ENCODE results near the gene REX1BD. TPM values are rescaled to one million over a fixed set of nuclear protein-coding genes. Genes with fewer than 3 reads are reported as not detected.
"Not testable (repeated sequence)": the region's sequence is repeated elsewhere in the genome, so short reads cannot be mapped to it uniquely, and the experiment has no call there.

Gene REX1BD
- polyA plus RNA-seq, 4 donors: 17.4 to 50.8 (median 21.9) TPM

DNA sequence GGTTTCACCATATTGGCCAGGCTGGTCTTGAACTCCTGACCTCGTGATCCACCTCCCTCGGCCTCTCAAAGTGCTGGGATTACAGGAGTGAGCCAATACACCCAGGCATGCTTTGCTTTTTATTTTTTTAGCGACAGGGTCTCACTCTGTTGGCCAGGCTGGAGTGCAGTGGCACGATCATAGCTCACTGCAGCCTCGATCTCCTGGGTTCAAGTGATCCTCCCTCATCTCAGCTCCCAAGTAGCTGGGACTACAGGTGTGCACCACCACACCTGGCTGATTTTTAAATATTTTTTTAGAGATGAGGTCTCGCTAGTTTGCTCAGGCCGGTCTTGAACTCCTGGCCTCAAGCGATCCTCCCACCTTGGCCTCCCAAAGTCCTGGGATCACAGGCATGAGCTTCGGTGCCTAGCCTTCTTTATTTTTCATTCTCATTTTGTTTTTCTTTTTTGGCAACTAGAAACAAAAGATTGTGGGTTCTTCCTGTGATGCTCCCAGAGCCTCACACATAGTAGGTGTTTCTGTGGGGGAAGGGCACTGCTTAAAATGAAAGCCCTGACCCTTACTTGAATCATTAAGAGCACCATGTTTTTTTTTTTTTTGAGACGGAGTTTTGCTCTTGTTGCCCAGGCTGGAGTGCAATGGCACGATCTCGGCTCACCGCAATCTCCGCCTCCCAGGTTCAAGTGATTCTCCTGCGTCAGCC is 12.2 kb downstream of the REX1BD start:
- DNase-seq (ENCODE audit: low read depth in 4 of 4, low spot score in 3 of 4): not testable (repeated sequence)

DNA sequence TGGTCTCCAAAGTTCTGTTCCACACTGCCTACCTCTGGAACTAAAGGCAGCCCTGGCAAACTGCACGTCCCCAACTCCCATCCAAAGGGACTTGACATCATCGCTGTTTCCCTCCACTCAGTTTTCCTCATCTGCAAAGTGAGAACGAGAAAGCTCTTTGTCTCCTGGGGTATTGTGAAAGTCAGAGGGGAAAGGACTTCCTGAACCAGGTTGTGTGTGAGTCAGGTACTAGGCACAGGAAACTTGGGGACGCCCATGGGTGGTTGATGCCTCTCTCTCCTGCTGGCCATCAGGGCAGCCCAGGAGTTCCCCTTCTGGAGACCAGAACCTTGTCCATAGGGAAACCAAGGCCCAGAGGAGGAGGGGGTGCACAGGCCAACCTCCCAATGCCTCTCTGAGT is 13.3 kb downstream of the REX1BD start:
- DNase-seq (ENCODE audit: low read depth in 4 of 4, low spot score in 3 of 4): no peak

DNA sequence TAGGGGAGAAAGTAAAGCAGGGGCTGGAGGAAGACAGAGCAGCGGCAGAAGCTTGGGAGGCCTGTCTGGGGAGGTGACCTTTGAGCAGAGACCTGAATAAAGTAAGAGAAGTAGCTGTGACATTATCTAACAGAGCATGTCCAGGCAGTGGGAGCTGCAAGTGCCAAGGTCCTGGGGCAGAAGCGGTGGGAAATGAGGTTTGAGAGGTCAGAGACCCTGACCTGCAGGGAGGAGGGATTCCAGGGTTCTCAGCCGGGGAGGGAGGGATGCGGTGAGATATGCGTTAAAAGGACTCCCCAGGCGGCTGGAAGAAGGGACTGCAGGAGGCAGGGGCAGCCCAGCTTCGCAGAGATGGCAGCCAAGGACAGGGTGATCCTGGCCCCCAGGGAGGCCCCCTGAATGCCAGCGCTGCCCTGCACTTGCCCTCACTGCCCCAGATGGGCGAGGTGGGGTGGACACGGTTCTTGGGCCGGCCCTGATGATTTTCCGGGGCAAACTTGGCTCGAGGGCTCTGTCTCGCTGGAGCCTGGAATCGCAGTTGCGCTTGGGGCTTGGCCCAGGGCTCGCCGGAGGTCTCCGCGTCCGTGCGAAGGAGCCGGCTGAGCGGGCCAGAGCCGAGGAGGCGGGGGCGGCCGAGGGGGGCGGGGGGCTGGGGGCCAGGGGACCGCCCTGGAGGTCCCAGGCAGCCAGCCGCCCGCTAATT is 14.8 kb downstream of the REX1BD start:
- no peak for DNase-seq (ENCODE audit: low read depth in 4 of 4, low spot score in 3 of 4)

DNA sequence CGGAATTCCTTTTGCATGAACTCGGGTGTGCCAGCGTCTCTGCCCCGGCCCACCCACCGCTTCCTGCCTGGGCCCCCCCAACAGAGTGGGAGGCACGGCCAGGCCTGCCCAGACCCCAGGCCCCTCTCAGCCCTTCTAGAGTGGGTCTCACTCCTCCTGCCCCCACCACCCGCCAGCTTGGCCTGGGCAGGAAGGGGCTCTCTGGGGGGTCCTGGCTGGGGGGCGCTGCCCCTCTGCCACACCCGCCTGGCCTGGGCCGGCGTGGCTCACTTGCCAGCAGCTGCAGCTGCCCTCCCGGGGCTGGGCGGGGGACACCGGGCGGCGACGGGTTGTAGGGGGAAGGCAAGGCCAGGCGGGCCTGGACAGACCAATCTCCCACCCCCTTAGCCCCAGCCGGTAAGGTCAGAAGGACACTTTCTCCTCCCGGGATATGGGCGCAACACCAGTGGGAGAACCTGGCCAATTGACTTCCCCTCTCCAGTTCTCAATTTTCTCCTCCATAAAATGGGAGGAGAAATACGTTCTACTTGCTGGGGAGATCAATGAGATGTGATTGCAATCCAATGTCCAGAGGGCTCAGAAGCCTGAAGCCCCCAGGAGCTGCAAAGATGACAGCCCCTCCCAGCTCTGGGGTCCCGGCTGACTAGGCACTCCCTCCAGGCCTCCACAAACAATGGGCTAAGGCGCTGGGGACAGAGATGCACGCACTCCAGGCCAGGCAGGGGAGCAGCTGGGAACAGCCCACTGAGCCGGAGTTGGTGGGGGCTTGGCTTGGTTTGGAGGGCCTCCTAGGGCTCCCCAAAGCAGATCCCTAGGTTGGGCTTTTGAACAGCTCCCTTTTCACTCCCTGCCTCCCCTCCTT is 15.6 kb downstream of the REX1BD start:
- DNase-seq (ENCODE audit: low read depth in 4 of 4, low spot score in 3 of 4): no peak

DNA sequence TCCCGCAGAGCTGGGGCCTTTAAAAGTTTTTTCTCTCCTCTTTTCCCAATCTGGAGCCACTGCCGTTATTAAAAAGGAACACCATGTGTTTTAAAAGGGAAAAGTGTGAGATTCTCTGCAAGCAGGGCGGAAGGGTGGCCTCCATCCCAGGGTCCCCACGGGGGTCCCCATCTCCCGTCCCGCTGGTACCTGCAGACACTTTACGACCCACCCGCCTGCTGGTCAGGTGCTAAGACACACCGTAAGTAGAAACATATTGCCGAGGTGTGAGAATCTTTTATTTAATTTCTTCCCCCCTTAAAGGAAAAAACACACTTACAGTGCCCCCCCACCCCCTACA is 16.2 kb downstream of the REX1BD start:
- DNase-seq (ENCODE audit: low read depth in 4 of 4, low spot score in 3 of 4): no peak

DNA sequence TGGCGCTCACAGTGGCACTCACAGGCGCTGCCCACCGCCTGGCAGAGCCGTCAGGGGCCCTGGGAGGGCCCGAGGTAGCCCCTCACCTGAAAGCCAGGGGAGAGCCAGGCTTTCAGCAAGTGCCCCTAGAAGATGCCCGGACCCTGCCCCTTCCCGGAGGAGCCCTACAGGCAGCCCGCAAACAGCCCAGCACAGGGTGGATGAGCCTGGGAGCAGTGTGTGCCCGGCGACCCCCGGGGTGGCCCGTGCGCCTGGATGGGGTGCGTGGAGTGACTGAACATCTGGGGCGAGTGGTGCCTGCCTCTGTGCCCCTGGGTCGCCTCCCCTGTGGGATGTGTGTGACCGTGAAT is 16.6 kb downstream of the REX1BD start:
- DNase-seq (ENCODE audit: low read depth in 4 of 4, low spot score in 3 of 4): no peak

DNA sequence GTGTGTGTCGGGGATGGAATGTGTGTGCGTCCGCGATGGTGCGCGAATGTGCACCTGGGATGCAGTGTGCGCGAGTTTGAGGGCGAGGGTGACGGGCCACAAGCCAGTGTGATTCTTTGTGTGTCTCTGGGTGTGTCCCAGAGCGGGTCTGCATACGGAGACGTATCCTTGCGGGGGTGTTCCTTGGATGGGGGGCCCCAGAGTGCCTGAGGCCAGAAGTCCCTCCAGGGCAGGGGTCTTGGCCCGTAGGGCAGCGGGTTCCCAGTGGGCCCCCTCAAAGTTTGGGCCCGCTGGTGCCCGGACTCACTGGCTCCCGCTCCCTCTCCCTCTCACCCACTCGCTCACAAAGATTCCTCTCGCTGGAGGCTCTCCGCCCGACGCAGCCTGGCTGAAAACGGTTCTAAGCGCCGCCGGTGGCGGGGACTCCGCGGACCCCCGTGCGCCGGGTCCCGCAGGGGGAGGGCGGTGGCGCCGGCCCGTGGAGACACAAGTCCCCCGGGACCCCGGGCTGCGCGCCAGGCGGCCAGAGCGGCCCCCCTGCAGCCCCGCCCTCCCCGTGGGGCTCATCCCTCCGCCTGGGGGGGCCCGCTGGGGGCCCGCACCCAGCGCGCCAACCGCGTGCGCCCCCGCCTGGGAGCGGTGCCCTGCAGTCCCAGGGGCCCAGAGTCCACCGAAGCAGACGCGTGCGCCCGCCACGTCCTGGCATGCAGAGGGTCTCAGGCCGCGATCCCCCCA is 17.1 kb downstream of the REX1BD start:
- DNase-seq (ENCODE audit: low read depth in 4 of 4, low spot score in 3 of 4): no peak

DNA sequence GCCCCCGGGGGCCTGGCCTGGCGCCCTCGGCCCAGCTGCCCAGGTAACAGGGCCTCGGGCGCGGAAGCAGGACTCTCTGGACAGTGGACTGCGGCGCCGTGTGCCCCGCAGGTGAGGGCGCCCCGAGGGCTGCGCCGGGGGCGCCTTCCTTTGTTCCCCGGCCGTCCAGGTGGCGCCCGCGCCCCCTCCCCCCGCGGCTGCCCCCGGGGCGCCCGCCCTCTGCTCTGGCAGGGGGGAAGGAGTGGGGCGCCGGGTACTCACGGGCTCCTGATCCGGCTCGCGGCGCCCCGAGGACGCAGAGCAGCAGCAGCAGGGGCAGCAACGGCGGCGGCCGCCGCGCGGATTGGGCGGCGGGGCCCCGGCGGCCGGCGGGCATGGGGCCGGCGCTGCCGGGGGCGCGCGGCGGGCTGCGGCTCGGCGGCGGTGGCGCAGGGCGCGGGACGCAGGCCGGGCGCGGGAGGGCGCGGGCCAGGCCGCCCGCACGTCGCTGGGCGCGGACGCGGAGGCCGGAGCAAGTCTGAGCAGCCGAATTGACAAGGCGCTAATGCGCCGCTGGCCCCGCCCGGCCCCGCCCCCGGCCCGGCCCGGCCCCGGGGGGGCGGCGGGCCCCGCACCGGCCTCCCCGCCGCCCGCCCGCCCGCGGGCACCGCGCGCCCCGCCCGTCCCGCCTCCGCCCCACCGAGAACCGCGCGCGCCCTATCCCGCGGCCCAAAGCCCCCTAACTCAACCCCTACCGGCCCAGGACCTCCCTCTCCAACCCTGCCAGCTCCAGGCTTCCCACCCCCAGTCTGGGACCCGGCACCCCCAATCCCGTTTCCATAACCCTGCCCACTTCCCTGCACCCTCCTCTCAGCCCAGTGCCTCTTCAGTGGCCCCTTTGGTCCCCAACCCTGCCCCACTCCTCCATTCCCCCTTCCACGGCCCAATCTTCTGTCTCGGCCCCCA is 18.0 kb downstream of the REX1BD start, which contains the start of gene CRLF1:
Gene CRLF1 (minus strand): TSS at position 519 of the 945 bp plus-strand sequence. CDS start 143 bp downstream, at position 376.
- DNase-seq (ENCODE audit: low read depth in 4 of 4, low spot score in 3 of 4): no peak

DNA sequence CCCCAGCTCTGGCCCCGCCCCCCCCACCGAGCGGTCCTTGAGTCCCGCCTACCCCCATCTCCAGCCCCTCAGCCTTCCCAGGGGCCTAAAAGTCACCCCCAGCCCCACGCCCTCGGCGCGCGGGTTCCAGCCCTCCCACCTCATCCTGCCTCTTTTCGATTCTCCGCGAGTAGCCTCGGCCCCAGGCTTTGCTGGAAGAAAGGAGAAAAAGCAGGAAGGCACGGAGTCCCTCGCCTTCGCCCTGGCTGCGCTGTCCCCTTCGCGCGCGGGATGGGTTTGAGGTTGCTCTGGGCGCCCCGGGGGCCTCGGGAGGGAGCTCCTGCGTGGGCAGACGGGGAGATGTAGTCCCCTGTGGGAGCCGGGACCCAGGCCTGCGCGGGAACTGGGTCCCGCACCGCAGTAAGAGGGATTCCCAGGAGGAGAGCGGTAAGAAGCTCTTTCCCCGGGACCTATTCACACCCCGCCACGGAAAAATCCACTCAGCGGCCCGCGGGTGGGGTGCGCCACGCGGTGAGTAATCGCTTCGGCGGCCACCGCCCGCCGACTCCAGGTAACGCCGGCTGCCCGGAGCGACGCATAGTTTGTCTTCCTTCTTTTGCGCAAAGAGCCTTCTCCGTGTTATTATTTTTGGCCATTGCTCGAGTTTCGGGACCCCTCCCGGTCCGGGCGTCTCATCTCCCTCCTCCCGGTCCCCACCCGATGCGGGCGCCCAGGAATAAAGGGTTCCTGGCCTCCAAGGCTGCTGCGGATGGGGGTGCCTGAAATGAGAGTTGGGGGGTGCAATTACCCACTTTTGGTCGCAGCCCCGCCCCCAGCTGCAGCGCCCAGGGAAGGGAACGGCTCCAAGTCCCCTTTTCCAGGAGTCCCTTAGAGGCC is 18.9 kb downstream of the REX1BD start:
- DNase-seq (ENCODE audit: low read depth in 4 of 4, low spot score in 3 of 4): no peak

DNA sequence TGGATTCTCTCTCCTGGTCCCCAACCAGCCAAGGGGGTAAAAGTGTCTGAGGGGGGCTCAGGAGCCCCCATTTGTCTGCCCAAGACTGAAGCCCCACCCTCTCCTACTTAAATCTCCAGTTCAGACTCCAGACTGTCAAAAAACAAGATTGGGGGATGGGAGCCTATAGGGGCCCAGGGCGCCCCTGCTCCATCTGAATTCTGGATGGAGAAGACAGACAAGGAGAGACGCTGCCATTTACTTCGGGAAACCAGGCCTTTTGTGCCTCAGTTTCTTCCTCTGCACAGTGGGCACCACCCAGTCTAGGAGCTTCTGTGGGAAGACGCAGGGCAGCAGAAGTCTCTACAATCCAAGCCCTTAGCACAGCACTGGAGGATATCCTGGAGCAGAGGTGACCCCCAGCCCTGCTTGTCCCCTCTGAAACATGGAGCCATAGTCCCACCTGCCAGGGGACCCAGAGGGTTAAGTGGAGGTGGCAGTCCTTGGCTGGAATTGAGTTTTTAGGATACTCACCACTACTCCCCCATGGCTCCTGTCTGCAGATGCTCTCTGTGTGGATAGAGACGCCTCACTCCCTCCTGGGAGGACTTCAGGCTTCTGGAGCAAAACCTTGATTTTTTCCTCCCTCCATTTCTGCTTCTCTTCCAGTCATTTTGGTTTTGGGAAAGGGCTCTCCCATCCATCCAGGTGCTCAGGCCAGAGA is 19.7 kb downstream of the REX1BD start:
- no peak for DNase-seq (ENCODE audit: low read depth in 4 of 4, low spot score in 3 of 4)

DNA sequence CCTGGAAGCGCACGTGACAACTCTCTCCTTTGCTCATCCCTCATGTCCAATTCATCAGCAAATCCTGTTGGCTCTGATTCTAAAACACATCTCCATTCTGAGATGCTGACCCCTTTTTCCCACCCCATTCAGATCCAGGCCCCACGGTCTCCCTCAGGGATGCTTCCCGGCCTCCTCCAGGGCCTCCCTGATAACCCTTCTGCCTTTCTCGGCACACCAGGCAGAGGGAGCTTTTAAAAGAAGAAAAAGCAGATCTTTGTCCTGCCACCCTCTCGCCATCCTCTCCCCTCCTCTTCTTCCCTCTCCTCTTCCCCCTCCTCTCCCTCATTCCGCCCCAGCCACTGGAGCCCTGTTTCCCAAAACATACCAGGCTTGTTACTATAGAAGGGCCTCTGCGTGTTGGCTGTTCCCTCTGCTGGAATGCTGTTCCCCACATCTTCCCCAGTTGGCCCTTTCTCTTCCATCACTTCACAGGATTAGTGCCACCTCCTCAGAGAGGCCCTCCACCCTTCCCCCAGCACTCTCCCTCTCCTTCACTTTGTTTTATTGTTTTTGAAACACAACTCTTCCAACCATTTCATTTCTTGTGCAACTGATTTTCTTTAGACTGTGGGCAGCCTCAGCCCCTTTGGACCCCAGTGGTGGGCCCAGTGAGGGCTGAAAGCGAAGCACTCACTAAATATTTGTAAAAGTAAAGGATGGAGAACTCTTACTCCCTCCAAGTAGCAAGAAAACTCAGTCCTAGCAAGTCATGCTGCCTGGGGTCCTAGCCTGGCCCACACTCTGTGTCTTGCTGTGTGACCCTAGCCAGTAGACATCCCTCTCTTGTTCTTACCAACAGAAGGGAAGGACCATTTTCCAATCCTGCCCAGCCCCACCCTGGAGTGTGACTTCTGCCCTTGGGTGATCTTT is 20.5 kb downstream of the REX1BD start:
- DNase-seq (ENCODE audit: low read depth in 4 of 4, low spot score in 3 of 4): no peak

DNA sequence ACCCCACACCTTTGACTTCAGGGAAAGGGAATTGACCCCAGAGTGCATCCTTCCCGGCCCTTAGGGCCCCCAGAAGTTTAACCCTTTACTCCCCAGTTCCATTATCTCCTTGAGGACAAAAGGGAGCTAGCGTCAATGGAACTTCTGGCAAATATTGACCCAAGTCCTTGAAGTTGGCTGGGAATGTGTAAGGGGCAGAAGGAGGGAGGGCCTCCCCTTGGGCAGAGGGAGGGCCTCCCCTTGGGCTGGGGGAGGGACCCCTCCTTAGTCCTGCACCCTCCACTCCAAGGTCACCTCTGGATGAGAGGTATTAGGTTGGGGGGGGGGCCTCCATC is 21.1 kb downstream of the REX1BD start:
- DNase-seq (ENCODE audit: low read depth in 4 of 4, low spot score in 3 of 4): no peak

DNA sequence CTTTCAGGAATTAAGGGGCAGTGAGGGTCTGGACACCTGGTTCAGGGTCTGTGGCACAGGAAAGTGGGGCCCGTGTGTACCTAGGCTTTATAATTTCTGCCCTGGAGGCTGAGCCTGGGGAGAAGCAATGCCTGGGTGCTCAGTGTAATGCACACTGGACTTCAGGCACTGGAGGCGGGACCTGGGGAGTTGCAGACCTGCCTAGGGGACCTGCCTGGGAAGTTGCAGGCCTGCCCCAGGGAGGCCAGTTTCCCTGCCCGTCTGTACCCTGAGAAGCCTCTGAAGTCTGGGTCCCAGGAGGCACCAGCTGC is 21.6 kb downstream of the REX1BD start:
- DNase-seq (ENCODE audit: low read depth in 4 of 4, low spot score in 3 of 4): no peak

DNA sequence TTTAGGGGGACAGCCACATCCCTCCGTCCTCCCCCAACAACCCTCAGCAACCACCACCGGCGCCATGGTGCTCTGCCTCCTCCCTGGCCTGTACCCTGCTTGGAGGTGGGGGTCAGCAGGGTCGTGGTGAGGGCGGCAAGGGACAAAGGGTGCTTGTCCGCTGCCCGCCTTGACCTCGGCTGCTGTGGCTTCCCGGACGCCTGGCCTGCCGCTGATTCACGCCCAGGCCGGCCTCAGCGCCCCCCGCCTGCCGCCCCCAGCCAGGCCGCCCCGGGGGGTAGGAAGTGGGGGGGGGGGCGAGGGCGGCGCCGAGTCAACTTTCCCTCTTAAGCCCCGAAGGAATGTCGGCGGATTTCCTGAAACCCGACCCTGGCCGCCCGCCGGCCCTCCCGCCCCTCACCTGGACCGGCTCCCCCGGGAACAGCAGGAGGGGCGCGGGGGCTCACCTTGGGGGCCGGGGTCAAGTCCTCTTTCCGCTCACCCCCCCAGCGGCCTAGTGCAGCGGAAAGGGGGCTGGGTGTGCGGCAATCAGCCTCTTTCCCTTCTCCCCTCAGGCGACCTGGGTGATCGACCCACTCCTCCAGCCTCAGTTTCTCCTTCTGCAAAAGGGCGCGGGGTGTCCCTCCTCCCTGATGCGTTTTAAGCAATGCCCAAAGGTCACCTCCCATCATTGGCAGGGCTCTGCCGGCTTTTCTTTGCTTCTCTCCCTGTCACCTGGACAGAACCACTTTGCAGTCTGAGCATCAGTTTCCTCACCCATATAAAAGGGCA is 22.1 kb downstream of the REX1BD start:
- no peak for DNase-seq (ENCODE audit: low read depth in 4 of 4, low spot score in 3 of 4)

DNA sequence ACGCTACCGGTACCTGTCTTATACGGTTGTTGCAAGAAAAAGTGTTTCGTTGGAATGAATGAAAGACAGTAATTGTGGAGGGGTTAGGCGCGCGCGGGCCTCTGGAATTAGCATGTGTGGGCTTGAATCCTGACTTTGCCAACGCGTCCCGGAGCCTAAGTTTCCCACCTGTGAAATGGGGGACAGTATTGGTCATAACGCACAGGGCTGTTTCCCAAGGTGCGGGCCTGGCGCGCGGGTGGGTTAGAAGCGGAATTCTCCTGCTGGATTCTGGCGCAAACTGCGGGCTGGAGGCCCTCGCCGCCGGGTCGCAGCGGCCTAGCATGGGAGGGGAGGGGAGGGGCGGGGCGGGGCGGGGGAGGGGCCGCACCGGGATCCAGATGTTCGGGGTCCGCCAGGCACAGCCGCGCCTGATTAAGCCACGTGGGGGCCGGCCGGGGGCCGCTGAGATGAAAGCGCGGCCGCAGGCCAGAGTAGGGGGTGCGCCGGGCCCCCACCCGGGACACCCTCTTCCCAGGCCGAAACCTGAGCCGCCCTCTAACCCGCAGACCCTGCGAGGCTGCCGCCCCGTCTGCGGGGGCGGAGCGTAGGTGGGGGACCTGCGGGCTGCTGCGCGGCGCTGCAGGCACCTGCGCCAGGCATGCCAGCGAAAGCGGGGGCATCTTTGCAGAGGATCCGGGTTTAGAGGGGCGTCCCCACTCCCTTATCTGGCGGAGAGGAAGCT is 22.9 kb downstream of the REX1BD start:
- DNase-seq (ENCODE audit: low read depth in 4 of 4, low spot score in 3 of 4): no peak
